GM21723 (cell line): ENCODE measurements around the gene DCBLD2.

Source experiments
- ATAC-seq: cut with Tn5 transposase; IDR thresholded peaks from one replicate; pipeline ENCODE4 v1.9.1; 2021; ENCODE audit warnings: mild to moderate bottlenecking, moderate library complexity; ENCODE audit not compliant: unreplicated experiment

DCBLD2 gene

DNA sequence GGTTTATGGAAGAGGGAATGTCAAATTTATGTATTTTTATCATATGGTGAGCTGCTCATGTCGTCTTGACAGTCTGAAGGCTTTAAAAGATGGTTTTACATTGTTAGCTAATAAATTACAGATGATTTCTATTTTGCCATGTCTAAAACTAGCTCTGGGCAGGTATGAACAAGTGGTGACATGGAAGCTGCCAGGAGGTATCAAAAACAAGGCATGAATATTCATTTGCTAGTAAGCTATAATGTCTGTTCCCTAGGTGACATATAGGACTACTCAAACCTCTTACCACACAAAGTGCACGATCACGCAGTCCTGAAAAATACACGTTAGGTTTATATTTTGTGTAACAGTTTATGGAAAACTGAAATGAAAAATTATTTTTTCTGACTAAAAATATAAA is 103.6 kb downstream of the DCBLD2 start:
- ATAC-seq = no peak

DNA sequence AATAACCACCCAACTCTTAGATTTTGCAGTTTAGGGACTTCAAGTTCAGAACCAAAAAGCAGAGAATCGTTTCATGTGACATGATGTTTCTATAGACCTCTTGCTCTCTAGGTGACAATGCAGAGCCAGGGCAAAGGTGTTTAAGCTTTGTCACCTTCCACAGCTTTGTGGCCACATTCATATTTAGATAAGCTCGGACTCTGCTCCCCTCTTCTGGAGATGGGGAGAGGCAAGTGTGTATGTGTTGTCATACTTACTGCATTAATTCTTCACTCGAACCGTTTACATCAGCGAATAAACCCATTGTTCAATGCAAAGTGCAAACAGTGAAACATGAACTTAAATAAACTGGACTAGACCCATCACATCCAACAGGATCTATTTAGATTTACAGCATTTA is 105.2 kb downstream of the DCBLD2 start:
- ATAC-seq = no peak

DNA sequence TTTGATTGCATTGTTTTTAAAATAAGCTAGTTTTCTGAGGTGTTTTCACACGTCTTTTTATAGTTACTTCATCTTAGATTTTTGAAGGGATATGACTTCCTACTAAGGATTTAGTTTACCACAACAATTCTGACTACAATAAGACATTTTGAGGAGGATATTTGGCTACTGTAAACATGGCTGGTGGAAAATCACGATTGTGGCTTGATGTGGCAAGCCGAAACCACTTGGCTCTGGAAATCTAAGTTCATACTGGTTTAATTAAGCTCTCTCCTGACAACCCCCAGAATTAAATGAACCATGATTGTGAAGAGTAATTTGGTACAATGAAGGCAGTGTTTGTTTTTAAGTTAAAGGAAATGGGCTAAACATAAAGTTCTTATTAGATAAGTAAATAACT is 107.5 kb downstream of the DCBLD2 start:
- ATAC-seq = no peak

- ATAC-seq = no peak
Observed at GRCh38 chr3:98791341-98792325, 109.9 kb downstream of the DCBLD2 start.

- ATAC-seq = no peak
Observed at GRCh38 chr3:98788651-98789050, 112.8 kb downstream of the DCBLD2 start.

- ATAC-seq = no peak
Observed at GRCh38 chr3:98787181-98787580, 114.3 kb downstream of the DCBLD2 start.

DNA sequence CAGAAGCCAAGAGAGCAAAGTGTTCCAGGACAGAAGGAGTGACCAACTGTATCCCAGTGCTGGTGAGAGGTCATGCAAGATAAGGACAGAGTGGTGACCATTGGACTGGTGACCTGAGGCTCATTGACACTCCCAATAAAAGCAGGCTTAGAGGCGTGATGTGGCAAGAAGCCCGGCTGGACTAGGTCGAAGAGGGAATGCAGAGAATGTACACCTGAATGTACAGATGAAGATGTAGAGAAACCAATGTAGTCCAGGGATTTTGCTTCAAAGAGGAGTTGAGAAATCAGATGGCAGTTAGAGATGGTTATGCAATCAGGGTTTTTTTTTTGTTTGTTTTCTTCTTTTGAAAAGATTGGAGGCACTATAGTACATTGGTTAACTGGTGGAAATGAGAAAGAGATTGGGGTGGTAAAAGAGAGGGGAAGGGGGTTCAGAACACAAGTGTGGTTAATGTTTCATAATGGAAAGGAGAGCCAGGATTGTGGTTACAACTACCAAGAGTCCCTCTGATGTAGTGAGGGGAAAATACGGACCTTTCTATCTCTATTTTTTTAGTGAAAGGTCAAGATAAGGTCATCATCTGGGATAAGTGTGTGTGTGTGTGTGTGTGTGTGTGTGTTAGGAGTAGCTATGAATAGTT is 115.0 kb downstream of the DCBLD2 start:
- no peak for ATAC-seq

GRCh38 chr3:98784666-98785600 is 116.6 kb downstream of the DCBLD2 start:
- no peak for ATAC-seq

DNA sequence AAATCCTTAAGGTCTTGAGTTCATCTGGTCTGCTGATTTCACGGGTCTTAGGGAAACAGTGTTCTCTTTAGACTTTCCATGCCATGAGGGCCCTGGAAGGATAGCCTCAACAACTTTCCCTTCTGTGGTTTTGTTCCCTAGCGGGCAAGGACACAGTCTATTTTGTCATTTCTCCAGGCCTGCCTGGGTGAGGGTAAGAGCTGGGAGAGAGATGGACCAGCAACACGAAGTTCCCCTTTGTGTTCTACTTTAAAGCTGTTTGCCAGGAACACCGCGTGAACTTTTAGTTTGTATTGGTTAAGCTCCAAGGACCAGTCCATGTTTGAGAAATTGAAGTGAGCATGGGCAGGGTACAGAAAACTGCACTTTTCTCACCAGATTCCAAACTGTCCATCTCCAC is 117.5 kb downstream of the DCBLD2 start:
- ATAC-seq = no peak

DNA sequence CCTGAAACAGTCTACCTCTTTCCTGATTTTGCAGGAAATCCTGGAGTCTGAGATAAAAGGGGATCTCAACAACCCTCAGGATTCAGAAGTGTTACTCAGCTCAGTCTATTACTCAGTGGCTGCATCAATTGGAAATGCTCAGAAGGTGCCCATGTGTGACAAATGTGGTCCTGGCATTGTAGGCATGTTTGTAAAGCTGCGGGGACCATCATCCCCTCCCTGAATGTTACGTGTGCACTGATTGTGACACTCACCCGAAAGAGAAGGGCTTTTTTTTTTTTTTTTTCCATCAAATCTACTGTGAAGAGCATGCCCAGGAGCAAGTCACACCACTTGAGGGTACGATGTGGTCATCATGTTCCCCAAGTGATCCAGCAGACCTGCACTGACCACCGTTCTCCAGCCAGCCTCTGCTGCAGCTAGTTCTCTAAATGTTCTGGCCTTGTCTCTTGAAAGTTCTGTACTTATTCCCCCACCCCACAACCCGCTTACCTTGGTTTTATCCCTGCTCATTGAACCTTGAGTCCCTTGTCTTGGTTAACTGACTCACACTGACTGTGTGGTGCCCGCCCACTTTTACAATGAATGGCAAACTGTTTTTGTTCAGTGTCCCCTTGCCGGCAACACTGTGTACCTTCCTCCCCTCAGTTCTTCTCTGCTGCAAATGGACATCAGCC is 118.5 kb downstream of the DCBLD2 start:
- ATAC-seq = no peak

DNA sequence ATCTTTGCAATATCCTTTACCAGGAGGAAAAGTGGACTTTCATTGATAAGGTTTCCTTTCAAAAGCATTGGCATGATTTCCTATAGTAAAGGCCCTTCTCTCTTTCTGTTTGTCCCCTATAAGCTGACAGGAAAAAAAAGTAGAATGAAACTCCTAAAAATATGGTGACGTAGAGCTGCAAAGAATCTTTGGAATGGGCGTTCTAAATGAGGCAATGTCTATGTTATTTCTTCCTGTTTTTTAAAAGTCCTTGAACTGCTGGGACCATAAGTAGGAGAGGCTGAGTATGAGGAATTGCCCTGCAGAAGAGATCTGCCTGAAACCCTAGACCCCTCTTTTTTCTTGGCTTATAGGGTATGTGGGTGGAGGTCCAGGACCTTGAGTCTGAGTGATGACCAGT is 121.2 kb downstream of the DCBLD2 start:
- no peak for ATAC-seq

GRCh38 chr3:98779541-98780335 is 121.8 kb downstream of the DCBLD2 start:
- ATAC-seq = no peak

DNA sequence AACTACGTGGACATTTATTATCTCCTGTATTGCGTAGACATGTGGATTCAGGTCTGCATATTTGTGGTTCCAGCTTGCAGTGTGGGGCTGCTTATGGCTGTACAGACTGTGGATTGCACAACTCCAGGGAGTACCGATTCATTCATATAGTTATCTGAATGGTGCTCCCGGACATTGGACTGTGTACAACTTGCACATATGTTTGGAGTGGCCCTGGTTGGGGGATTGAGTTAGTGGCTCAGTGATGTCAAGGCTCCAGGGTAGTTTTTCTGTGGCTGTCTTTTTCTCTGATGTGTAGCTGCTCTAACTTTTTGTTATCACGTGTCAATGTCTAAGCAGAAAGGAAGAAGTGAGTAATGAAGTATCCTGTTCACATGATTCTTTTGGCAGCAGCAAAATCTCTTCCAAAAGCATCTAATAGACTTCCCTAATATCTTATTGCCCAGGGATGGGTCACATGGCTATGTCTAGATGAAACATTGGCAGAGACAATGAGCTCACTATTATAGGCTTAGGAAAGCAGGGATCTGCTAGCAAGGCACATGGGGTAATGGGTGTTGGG is 122.6 kb downstream of the DCBLD2 start:
- ATAC-seq = no peak

DNA sequence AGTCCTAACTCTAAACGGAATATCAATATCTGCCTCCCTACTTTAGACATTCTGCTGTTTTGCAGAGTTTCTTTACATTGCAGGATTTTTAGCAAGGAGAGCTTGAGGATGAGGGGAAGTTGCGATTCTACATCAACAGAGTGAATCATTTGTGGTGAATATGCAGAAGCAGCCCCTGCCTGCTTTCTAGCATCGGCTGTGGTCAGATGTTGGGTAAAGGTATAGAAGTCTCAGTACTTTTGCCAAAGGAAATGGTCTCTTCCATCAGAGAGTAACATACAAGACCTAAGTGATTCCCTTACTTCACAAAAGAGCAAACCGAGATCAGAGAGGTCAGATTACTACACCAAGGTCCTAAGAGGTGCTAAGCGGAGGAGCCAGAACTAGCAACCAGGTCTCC is 123.1 kb downstream of the DCBLD2 start:
- peak; percentile 38 for ATAC-seq

- no peak for ATAC-seq
Observed at GRCh38 chr3:98777801-98778220, 123.7 kb downstream of the DCBLD2 start.

GRCh38 chr3:98777286-98777685 is 124.2 kb downstream of the DCBLD2 start:
- ATAC-seq = no peak

- ATAC-seq = no peak
Observed at GRCh38 chr3:98776140-98776493, 125.4 kb downstream of the DCBLD2 start.

DNA sequence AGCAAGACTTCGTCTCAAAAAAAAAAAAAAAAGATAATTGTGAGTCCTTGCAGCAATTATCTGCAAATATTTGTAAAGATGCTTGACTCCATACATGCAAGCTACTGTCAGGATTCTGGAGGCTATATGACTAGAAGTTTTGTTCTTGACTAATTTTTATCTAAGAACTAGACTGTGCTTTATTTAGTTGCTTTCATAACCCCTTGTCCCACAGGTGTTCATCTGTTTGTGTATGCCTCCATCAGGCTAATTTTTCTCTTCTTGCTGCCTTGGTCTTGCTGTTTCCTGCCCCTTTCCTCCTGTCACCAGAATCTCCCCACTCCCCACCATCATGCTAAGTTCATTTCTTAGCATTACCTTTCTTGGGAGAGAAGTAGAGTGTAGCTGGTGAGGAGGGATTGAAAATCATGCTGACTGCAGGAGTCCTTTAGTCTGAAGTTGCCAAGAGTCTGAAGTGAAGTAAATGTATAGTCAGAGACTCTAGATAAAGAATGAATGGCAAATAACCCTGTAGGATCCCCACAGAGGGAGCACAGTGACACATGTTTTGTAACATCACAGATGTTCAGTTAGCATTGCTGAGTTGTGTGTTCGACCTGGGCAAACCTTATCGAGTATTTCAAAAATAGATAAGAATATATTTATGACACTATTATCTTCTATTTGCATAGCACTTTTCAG is 125.9 kb downstream of the DCBLD2 start:
- no peak for ATAC-seq

- no peak for ATAC-seq
Observed at GRCh38 chr3:98772022-98772421, 129.5 kb downstream of the DCBLD2 start.
